GM18909 (cell line): ENCODE measurements around the gene SMIM26.
"Not testable (repeated sequence)": the region's sequence is repeated elsewhere in the genome, so short reads cannot be mapped to it uniquely, and the experiment has no call there.

Experiments used
- ATAC-seq: cut with Tn5 transposase; IDR thresholded peaks from one replicate; pipeline ENCODE4 v1.9.1; 2021; ENCODE audit warnings: mild to moderate bottlenecking; ENCODE audit not compliant: unreplicated experiment, poor library complexity

Gene SMIM26, protein sequence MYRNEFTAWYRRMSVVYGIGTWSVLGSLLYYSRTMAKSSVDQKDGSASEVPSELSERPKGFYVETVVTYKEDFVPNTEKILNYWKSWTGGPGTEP

DNA sequence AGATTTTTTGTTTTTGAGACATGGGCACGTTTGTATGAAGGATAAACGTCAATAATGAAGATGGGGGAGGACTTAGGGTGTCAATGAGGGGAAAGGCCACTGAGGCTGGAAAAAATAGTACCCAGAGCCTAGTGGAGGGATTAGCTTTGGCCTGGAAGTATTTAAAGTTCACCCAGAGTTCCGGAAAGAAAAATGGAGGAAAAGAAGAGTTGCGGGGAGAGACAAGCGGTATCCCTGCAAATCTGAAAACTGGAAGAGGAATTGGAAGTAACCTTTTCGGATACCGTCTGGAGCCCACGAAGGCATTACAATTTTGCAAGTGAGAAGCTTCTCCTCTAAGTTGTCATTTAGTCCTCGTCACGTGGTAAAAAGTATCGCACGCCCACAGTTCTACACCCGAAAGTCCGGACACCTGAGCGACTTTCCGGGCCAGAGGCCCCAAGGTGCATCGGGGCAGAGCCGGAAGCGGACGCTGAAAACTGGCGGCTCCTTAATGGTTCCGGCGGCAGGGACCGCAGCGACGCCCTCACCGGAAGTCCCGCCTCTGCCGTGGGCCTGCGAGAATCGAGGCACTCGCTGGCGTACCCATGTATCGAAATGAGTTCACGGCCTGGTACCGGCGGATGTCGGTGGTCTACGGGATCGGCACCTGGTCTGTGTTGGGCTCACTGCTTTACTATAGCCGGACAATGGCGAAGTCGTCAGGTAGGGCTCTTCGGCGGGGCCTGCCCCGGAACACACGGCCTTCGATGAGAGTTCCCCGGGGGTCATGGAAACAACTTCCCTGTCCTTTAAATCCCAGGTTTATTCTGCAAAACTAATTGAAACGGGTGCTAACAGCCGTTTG lies at the start of gene SMIM26:
SMIM26 (plus strand) TSS at position 541 of the 847 bp plus-strand sequence; CDS start at position 588, 47 bp downstream.
- peak; percentile 99 for ATAC-seq

GRCh38 chr20:18522066-18522465 lies 45.2 kb upstream of the SMIM26 start:
- ATAC-seq = not testable (repeated sequence)

DNA sequence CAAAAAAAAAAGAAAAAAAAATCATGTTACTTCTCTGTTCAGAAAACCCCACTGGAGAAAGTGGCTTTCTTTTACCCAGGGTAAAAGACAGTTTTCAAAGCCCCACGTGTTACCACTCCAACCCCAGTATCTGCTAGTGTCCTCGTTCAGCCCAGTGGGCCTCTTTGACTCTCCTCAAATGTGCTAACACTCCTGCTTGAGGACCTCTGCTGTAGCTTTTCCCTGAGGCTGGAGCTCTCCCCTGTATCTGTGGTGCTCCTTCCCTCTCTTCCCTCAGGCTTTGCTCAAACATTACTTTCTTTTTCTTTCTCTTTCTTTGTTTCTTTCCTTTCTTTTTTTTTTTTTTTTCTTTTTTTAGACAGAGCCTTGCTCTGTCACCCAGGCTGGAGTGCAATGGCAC lies 44.2 kb upstream of the SMIM26 start:
- ATAC-seq = no peak

GRCh38 chr20:18524646-18525045 lies 42.6 kb upstream of the SMIM26 start:
- no peak for ATAC-seq

DNA sequence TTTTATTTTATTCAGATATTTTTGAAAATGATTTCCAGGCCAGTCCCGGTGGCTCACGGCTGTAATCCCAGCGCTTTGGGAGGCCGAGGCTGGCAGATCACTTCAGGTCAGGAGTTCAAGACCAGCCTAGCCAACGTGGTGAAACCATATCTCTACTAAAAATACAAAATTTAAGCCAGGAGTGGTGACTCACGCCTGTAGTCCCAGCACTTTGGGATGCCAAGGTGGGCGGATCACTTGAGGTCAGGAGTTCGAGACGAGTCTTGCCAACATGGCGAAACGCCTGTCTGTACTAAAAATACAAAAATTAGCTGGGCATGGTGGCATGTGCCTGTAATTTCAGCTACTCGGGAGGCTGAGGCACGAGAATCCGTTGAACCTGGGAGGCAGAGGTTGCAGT lies 40.5 kb upstream of the SMIM26 start:
- not testable (repeated sequence) for ATAC-seq

- no peak for ATAC-seq
Observed at GRCh38 chr20:18527339-18527738, 39.9 kb upstream of the SMIM26 start.

DNA sequence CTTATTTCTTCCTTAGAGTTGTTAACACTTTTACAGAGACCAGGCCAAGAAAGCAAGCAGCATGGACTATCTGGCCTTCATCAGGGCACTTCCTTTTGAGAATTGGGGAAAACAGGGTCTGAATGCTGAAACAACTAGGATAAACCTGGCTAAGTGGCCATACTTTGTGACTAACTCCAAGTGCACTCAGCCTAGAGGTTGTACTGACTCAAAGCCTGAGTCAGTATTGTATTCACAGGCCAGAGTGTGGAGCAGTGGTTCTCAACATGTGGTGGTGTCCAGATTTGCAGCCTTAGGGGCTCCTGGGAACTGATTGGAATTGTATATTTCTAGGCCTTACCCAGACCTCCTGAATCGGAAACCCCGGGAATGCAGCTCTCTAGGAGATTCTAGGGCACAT lies 39.4 kb upstream of the SMIM26 start:
- ATAC-seq = no peak

DNA sequence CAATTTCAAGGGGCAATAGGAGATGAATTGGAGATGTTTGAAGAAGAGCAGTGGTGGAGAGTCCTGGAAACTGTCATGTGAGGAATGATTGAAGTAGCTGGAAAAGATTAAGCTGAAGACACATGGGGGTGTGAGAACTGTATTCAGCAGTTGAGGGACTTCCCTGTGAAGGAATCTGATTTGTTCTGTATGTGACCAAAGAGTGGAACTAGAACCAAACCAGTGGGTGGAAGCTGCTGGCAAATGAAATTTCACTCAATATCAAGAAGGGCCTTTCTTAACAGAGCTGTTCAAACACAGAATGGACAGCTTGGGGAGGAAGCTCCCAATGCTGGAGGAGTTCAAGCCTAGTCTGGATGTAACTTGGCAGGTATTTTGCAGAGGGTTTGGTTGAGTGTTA lies 38.2 kb upstream of the SMIM26 start:
- no peak for ATAC-seq

- ATAC-seq = no peak
Observed at GRCh38 chr20:18532626-18533025, 34.6 kb upstream of the SMIM26 start.

DNA sequence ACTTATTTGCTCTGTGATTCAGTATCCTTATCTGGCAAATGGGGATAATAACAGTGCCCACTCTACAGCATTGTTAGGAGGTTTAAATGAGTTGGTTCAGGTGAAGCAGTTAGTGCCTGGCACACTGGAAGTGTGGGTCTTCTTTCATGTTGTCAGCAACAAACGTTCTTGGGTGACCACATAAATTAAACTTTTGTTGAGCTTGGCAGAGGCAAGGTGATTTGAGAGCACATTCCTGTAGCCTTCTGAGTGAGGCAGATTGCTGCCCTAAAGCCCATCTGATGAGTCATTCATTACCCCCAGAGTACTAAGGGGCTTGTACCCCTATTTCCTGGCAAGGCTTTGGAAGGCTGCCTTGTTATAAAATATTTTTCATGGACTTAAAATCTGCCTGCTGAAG lies 33.7 kb upstream of the SMIM26 start:
- ATAC-seq = no peak

- no peak for ATAC-seq
Observed at GRCh38 chr20:18533978-18534644, 33.1 kb upstream of the SMIM26 start.

DNA sequence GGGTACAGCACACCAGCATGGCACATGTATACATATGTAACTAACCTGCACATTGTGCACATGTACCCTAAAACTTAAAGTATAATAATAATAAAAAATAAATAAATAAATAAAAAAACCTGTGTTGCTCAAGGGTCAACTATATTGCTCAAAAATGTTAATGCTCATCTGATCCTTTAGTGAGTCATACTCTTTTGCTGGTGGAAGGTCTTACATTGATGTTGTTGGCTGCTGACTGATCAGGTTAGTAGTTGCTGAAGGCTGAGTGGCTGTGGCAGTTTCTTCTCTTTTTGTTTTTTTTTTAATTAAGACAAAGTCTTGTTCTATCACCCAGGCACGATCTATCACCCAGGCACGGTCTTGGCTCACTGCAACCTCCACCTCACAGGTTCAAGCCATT lies 29.6 kb upstream of the SMIM26 start:
- ATAC-seq = no peak

DNA sequence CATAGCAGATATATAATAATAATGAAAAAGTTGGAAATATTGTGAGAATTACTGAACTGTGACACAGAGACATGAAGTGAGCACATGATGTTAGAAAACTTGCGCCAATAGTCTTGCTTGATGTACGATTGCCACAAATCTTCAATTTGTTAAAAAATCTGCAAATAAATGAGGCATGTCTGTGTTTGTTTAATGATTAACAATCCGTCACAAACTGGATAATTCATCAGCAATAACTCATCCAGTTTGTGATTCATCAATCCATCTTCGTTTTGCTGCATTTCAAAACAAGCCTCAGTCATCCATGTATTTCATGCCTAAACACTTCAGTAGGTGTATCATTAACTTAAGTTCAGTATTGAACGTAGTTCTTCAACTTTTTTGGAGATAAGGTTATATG lies 25.5 kb upstream of the SMIM26 start:
- ATAC-seq = no peak

GRCh38 chr20:18543216-18543615 lies 24.0 kb upstream of the SMIM26 start:
- ATAC-seq = no peak

DNA sequence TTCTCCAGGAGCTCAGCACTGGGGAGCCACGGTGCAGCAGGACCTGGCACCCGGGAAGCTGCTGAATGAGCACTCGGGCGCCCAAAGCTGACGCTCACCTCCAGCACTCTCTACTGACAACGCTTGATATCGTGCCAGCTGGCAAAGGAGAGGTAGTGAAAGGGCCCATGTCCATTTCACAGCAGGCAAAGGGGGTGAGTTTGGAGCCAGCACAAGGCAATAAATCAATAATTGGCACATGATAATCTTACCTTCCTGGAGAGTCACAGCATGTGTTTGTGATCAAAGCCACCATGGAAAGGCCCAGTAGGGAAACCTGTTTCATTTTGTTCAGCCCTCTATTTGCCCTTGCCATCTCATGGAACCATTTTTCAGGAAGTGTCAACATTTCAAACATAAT lies 23.3 kb upstream of the SMIM26 start:
- ATAC-seq = no peak

DNA sequence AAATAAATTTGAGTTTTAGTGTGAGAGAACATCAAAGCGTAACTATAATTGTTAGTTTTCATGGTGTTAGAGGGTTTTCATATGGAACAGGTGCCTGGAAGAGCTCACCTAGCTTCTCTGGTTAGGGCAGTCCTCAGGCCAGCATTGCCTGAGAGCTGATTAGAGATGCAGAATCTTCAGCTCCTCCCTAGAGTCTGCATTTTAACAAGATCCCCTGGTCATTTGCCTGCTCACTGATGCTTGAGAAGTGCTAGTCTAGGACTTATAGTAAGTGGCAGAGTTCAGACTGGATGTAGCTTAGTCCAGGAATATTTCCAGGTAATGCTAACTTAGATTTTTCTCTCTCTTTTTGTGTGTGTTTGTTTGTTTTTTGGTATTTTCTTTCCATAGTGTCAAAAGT lies 21.7 kb upstream of the SMIM26 start:
- ATAC-seq = no peak

DNA sequence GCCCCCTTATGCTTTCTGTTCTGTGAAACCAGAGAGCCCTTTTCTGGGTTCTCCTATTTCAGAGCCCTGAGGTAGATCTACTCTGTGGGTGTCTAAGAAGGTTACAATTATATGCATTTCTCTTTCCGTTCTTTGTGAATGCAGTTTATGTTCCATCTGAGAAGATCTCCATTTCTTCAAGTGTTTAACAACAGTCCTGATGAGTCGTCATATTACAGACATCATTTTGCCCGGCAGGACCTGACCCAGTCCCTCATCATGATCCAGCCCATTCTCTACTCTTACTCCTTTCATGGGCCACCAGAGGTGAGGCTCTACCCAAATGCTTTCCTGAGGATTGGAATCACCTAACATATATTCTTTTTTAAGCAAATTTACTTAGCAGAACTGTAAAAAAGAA lies 18.8 kb upstream of the SMIM26 start:
- no peak for ATAC-seq

DNA sequence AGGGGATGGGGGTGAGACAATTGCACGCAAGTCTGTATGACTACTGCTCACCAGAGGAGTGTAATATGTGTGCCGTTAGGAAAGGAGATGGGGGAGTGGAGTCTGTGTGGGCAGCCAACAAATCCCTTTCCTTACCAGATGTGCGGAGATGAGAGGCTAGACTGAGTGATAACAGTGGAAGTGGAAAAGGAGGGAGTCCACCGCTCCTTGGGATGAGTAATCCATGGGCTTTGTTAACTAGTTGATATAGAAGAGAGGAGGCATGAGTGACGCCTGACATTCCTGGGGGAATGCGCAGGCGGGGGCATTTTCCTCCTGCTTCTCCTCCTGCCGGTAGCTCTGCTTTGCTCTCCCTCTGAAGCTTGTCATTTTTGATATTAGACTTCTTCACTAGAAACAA lies 13.5 kb upstream of the SMIM26 start:
- no peak for ATAC-seq

GRCh38 chr20:18567739-18568091 lies 483 bp downstream of the SMIM26 start:
- ATAC-seq = peak; percentile 17

DNA sequence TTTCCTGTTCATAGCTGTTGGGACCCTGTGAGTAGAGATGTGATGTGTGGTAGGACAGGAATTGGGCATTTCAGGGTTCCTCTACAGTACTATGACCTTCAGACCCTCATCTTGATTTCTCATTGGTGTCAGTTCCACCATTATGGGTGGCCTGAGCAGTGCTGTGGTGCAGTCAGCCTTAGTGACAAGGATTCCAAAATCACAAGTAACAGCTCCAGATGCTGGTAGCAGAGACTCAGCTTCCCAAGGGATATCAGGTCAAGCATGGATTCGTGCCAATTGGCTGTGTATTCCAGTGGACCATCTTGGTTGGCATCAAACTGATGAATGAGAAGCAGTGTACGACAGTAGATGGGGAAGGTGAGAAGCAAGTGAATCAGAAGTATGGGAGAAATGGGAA lies 3.8 kb downstream of the SMIM26 start:
- no peak for ATAC-seq

DNA sequence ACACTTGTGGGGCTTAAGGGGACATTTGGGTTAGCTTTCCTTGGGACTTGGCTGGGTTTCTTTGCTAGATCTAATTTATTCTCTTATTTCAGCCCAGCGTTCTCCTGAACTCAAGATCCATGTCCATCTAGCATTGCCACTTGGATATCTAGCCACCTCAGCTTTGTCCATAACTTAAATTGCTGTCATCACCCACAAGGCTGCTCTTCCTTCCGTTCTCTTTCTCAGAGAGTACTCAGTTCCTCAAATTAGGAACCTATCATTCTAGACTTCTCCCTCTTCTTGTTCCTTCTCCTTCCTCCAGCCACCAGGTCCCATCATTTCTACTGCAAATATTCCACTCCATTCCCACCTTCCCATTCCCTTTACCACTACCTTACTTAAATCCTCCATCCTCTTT lies 4.3 kb downstream of the SMIM26 start:
- ATAC-seq = no peak

DNA sequence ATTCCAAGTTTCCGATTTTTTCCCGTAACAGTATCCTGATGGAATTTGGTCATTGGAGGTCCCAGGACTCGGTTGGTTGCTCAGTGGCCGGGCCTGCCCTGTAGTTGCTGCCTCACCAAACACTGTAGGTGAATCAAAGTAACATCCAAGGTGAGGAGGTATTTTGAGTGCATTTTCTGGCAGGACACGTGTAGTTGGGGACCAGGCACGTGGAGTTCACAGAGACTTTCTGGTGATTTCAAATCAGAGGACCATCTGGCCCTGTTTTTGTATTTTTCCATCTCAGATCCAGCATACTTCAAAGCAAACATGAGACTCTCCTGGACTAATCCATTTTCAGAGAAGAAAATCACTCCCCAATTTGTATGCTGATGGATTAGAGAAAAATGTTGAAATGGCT lies 10.7 kb downstream of the SMIM26 start:
- no peak for ATAC-seq
